ENCODE data around the gene SERINC4. TPM values are rescaled to one million over a fixed set of nuclear protein-coding genes. Genes with fewer than 3 reads are reported as not detected.

SERINC4 gene
- total and polyA plus RNA-seq, 9 of the 15 experiments (the other 6 are each of a cell fraction or from before 2014, with no cell fraction given): 0.14 to 0.86 (median 0.18) TPM; not detected in 2

DNA sequence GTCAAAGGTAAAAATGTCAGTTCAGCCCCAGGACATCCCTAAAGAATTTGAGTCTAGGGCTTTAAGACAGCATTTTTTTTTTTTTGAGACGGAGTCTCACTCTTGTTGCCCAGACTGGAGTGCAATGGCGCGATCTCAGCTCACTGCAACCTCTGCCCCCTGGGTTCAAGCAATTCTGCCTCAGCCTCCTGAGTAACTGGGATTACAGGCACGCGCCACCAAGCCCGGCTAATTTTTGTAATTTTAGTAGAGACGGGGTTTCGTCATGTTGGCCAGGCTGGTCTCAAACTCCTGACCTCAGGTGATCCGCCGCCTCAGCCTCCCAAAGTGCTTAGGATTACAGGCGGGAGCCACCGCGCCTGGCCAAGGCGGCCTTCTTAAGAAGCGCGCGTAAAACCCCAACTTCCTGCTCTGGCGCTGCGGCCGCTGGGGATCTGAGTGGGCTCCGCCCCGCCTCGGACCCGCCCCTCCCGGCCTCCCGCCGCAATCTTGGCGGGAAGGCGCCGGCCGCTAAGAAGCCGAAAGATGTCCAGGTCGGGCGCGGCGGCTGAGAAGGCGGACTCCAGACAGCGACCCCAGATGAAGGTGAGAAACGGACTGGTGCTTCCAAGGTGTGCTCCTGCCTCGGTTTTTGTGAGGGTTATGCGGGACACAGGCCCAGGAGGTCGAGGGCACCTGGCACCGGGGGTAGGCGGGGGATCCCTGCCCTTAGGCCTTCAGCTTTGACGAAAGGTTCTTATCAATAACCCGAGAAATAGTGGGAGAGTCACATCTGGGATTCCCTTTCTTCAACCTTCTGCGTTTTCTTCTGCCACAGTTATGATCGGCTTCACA, 26.7 kb upstream of the SERINC4 start, which contains the start of gene WDR76 (continued):
- TF ChIP-seq MGA (IDR thresholded peaks at IDR 0.05) (peak; percentile 87), ZNF282 (CRISPR knock-in tag; IDR thresholded peaks at IDR 0.05) (no peak), SUPT5H (IDR thresholded peaks at IDR 0.05) (peak; percentile 82), MEF2D (tag; conservative IDR thresholded peaks at IDR 0.05; ENCODE audit: low read depth) (no peak), MTA3 (IDR thresholded peaks at IDR 0.05; ENCODE audit: borderline replicate concordance) (no peak; the same call in none of the 2 replicates), NFATC3 (IDR thresholded peaks at IDR 0.05) (no peak), ZNF764 (CRISPR knock-in tag; IDR thresholded peaks at IDR 0.05; ENCODE audit: low read depth) (no peak), KDM5B (IDR thresholded peaks at IDR 0.05; ENCODE audit: insufficient replicate concordance, low read depth, low read length) (peak; percentile 57), MYC (IDR thresholded peaks at IDR 0.05; ENCODE audit: low read depth, low read length) (peak; percentile 57), MYC (CRISPR knock-in tag; IDR thresholded peaks at IDR 0.05; ENCODE audit: borderline replicate concordance, low read depth) (no peak), CBFA2T2 (conservative IDR thresholded peaks at IDR 0.05) (no peak), SMC3 (conservative IDR thresholded peaks at IDR 0.05; ENCODE audit: insufficient read depth, low read depth, low read length) (no peak)
- TF ChIP-seq, protein P1, sequence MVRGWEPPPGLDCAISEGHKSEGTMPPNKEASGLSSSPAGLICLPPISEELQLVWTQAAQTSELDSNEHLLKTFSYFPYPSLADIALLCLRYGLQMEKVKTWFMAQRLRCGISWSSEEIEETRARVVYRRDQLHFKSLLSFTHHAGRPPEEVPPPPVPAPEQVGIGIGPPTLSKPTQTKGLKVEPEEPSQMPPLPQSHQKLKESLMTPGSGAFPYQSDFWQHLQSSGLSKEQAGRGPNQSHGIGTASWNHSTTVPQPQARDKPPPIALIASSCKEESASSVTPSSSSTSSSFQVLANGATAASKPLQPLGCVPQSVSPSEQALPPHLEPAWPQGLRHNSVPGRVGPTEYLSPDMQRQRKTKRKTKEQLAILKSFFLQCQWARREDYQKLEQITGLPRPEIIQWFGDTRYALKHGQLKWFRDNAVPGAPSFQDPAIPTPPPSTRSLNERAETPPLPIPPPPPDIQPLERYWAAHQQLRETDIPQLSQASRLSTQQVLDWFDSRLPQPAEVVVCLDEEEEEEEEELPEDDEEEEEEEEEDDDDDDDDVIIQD (CRISPR knock-in tag; IDR thresholded peaks at IDR 0.05): no peak
